Ishikawa (cell line): ENCODE results near the gene DHX32.

ENCODE experiments used
- CEBPB ChIP-seq: IDR thresholded peaks from 2 replicates; pipeline ENCODE4 v1.6.1; 2012
- CREB1 ChIP-seq: IDR thresholded peaks from 2 replicates; pipeline ENCODE4 v1.6.1; 2012; ENCODE audit warnings: low read depth
- EP300 ChIP-seq: IDR thresholded peaks from 2 replicates; pipeline ENCODE4 v1.6.1; 2012; ENCODE audit warnings: borderline replicate concordance
- FOXM1 ChIP-seq: IDR thresholded peaks from 2 replicates; pipeline ENCODE4 v1.6.1; 2012; ENCODE audit warnings: low read depth, borderline replicate concordance
- NFIC ChIP-seq: IDR thresholded peaks from 2 replicates; pipeline ENCODE4 v1.6.1; 2012
- RAD21 ChIP-seq: IDR thresholded peaks from 2 replicates; pipeline ENCODE4 v1.6.1; 2012; ENCODE audit warnings: low read depth
- TAF1 ChIP-seq: IDR thresholded peaks from 2 replicates; pipeline ENCODE4 v1.6.1; 2012; ENCODE audit warnings: low read depth, mild to moderate bottlenecking
- TCF12 ChIP-seq: IDR thresholded peaks from 2 replicates; pipeline ENCODE4 v1.6.1; 2012; ENCODE audit warnings: low read depth
- TEAD4 ChIP-seq: IDR thresholded peaks from 2 replicates; pipeline ENCODE4 v1.6.1; 2012
- TF ChIP-seq, protein P1 (sequence below): IDR thresholded peaks from 2 replicates; pipeline ENCODE4 v1.6.1; 2012
- TF ChIP-seq, protein P2 (sequence below): IDR thresholded peaks from 2 replicates; pipeline ENCODE4 v1.6.1; 2012; ENCODE audit warnings: low read depth, mild to moderate bottlenecking
- TF ChIP-seq, protein P3 (sequence below): IDR thresholded peaks from 2 replicates; pipeline ENCODE4 v1.6.1; 2012

GRCh38 chr10:125828311-125828710, 52.8 kb downstream of the DHX32 start:
- no peak for TF ChIP-seq TAF1
- TF ChIP-seq TCF12: no peak
- TF ChIP-seq FOXM1: no peak
- TF ChIP-seq, protein P1, sequence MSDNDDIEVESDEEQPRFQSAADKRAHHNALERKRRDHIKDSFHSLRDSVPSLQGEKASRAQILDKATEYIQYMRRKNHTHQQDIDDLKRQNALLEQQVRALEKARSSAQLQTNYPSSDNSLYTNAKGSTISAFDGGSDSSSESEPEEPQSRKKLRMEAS: no peak
- TF ChIP-seq EP300: no peak
- no peak for TF ChIP-seq TEAD4
- no peak for TF ChIP-seq RAD21
- TF ChIP-seq CREB1: no peak
- TF ChIP-seq CEBPB: no peak
- no peak for TF ChIP-seq NFIC
- TF ChIP-seq, protein P2, sequence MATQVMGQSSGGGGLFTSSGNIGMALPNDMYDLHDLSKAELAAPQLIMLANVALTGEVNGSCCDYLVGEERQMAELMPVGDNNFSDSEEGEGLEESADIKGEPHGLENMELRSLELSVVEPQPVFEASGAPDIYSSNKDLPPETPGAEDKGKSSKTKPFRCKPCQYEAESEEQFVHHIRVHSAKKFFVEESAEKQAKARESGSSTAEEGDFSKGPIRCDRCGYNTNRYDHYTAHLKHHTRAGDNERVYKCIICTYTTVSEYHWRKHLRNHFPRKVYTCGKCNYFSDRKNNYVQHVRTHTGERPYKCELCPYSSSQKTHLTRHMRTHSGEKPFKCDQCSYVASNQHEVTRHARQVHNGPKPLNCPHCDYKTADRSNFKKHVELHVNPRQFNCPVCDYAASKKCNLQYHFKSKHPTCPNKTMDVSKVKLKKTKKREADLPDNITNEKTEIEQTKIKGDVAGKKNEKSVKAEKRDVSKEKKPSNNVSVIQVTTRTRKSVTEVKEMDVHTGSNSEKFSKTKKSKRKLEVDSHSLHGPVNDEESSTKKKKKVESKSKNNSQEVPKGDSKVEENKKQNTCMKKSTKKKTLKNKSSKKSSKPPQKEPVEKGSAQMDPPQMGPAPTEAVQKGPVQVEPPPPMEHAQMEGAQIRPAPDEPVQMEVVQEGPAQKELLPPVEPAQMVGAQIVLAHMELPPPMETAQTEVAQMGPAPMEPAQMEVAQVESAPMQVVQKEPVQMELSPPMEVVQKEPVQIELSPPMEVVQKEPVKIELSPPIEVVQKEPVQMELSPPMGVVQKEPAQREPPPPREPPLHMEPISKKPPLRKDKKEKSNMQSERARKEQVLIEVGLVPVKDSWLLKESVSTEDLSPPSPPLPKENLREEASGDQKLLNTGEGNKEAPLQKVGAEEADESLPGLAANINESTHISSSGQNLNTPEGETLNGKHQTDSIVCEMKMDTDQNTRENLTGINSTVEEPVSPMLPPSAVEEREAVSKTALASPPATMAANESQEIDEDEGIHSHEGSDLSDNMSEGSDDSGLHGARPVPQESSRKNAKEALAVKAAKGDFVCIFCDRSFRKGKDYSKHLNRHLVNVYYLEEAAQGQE: no peak
- TF ChIP-seq, protein P3, sequence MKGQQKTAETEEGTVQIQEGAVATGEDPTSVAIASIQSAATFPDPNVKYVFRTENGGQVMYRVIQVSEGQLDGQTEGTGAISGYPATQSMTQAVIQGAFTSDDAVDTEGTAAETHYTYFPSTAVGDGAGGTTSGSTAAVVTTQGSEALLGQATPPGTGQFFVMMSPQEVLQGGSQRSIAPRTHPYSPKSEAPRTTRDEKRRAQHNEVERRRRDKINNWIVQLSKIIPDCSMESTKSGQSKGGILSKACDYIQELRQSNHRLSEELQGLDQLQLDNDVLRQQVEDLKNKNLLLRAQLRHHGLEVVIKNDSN: no peak
